Measurements from ENCODE around the gene MICAL3. TPM values are rescaled to one million over a fixed set of nuclear protein-coding genes. Genes with fewer than 3 reads are reported as not detected.
"Not testable (repeated sequence)": the region's sequence is repeated elsewhere in the genome, so short reads cannot be mapped to it uniquely, and the experiment has no call there.

MICAL3 gene
- polyA plus RNA-seq, 3 donors: 24.8 to 29.0 (median 27.6) TPM

DNA sequence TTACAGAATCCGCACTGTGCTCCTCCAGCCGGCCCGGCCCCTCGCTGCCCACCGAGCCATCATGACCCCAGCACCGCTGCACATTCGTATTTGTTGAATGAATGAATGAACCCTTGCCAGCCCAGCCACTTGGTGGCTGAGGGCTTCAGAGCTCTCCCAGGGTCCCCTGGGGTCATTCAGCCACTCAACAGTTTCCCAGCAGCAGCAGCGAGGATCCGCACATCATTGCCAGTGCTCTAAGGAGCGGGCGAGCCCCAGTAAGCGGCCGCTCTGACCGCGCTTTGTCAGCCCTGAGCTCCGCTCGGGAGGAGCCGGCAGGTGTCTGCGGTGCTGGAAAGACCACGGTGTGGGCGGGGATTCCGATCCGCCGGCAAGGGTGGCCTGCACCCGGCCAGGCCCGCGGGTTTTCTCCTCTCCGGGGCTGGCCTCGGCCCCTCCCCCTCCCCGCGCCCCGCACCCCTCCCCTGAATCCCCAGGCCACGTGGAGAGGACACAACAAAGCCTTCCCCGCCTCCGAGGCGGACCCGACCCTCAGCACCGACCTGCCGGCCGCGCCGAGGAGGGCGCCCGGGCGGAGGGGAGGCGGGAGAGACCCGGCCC is 250.7 kb downstream of the MICAL3 start:
- DNase-seq (ENCODE audit: low read depth in 3 of 3, low spot score in 2 of 3): no peak

DNA sequence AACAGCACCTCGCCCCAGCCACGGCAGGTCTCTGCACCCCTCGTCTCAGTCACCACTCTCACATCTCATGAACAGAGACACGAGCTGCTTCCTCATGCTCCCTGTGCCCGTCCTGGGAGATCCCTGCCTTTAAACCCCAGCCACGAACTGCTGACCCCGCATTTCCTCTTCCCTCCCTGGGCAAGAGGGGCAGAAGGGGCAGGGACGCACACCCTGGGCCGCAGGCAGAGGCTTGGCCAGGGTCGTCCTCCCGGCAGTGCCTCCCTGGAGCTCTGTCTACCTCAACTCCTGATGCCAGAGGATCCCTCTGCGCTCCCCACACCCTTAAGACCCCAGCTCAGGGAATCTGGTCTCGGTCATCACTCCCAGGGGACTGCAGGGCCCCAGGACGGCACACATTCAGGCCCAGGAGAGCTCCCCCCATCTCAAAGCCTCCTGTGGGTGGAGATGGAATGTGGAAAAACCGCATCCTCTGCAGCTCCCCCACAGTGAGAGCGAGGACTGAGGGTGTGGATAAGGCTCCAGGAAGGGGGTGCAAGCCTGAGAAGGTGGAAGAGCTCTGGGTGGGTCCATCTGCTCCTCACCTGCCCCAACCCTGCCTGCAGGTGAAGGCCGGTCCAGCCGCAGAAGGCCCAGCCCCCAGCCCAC is 251.3 kb downstream of the MICAL3 start:
- DNase-seq (ENCODE audit: low read depth in 3 of 3, low spot score in 2 of 3): no peak

DNA sequence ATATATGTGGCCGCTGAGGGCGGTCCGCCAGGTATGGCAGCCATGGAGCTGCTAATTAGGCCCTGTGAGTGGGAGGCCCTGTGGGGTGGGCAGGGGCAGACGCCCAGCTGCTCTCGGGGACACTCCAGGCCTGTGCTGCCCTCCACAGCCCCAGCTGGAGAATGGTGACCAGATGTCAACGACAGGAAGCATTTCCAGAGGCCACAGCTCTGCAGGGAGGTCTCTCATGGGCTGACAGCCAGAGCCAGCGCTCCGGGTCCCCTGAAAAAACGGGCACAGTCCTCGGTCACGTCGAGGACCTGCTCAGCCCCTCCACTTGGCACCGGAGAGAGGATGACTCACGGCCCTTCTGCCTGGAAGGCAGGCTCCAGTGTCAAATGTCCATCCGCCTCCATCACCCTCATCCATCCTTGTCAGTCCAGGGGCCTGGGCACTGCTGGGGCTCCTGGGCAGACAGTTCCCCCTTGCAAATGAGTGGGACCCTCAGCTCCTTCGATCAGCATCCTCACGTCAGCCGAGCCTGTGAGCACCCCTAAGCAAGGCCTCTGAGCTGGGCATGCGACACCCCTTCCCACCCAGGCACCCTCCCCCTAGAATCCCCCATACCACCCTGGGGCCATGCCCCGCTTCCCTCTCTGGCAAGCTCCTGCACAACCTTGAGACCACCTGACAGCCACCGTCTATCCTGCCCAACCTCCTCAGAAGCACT is 252.0 kb downstream of the MICAL3 start:
- DNase-seq (ENCODE audit: low read depth in 3 of 3, low spot score in 2 of 3): no peak

DNA sequence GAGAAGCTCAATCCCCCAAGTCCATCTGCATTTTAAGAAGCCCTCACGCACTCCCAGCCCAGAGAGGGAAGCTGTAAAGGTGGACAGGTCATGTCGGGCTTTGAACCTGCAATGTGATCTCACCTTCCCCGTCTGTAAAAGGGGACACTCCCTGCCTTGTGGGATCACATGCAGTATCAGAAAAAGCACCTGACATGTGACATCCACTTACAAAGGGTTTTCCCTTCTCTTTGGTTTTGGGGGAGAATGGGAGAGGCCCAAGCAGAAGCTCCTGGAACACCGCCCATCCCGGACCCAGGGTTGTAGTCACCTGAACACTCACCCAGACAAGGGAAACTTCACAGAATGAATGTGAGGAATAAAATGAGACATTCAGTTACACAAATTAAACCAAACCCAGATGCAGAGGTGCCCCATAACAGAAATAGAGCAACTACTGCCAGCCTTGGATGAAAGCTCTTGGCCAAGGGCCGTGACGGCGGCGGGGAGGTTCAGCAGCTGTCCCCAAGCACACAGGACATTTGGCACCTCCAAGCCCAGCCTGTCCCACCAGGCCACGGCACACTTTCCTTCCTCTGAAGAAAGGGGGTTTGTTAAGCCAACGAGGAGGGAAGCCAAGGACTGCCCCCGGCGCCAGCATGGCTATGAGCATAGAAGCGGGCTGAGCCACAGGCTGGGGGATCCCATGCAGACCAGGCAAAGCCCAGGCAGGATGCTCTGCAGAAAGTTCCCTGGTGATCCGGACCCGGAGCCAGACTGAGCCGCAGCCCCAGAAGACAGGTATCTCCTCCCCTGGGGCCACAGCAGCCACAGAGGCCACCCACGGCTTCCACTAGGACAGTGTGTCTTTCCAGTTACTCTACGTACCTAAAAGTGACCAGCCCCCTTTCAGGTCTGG is 253.9 kb downstream of the MICAL3 start:
- DNase-seq (ENCODE audit: low read depth in 3 of 3, low spot score in 2 of 3): no peak

DNA sequence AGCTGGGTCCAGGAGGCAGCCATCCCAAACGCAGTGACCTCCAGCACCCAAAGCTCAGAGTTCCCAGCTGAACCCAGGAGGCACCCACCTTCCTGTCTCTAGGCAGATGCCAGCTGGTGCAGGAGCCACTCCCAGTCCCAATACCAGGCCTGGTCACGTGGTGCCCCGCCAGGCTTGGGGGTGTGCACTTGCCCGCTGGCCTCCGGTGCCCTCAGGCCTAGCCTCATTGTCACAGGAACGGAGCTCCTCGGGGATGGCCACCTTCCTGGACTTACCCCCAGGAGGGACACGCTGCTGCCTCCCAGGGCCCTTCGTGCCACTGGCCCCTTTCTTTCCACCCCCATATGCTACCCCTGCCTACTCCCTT is 254.7 kb downstream of the MICAL3 start:
- DNase-seq (ENCODE audit: low read depth in 3 of 3, low spot score in 2 of 3): no peak

DNA sequence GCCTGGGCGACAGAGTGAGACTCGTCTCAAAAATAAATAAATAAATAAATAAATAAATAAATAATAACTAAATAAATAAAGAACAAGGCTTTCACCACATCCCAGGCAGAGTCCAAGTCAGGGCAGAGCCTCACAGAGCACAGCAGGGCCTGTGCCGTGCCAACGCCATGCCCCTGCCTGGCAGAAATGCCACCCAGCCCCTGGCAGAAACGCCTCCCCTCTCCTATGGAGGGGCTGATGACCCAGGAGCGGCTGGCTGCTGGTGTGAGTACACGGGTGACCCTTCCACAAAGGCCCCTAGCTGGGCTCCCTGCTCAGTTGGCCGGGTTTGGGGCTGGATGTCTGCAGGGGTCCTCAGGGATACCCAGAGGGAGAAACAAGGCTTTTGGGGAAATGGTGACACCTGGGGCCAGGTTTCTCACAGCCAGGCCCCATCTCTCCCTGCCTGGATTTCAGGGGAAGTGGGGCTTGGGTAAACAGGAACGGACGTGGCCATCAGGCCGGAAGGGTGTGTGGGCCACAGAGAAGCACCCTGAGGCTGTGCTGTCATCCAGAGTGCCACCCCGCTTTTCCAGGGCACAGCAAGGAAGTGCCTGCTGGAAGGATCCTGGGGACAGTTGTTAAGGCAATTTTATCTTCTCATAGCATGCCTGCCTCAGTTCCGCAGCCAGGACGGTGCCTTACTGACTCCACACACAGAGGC is 255.2 kb downstream of the MICAL3 start:
- no peak for DNase-seq (ENCODE audit: low read depth in 3 of 3, low spot score in 2 of 3)

DNA sequence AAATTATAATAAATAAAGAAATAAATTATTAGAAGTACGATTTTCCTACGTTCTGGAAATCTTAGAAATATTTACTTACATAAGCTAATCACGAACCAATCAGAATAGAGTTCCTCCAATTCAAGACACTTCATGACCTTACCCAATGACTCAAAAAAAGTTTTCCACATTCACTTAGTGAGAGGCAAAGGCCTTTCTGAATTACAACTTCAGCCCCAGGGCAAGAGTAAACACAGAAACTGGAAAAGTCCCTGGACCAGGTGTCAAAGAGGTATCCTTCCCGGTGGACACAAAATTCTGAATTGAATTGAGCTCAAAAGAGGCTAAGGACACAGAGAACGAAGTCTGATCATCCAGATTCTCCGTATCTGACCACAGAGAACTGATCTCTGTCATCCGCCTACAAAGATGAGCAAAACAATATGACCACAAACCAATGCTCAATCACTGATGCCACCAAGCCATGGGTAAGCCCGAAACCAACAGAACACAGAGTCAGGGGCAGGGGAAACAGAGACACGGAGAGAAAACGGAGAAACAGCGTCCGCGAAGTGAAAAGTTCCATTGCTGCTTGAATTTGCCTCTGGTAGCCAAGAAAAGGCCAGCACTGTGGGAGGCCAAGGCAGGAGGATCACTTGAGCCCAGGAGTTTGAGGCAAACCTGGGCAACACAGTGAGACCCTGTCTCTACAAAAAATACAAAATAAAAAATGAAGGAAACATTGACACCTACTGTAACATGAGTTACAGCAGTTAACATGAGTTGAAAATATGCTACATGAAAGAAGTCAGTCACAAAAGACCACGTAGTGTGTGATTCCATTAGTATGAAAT is 256.9 kb downstream of the MICAL3 start:
- DNase-seq (ENCODE audit: low read depth in 3 of 3, low spot score in 2 of 3): no peak

DNA sequence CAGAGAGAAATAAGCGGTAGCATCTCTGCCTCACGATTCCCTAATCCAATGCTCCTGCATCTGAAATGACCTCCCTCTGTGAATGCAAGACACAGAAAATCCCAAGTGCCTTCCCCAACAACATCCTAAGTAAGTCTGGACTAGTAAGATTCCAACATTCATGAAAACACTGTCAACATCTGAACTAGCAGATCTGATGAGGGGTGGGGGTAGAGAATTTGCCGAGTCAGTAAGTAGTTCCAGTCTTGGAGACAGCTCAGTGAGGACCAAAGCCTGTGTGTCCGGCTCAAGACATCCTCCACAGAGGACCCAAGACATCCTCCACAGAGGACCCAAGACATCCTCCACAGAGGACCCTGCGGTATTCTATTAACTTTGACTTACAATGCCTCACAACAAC is 259.5 kb downstream of the MICAL3 start:
- not testable (repeated sequence) for DNase-seq (ENCODE audit: low read depth in 3 of 3, low spot score in 2 of 3)

DNA sequence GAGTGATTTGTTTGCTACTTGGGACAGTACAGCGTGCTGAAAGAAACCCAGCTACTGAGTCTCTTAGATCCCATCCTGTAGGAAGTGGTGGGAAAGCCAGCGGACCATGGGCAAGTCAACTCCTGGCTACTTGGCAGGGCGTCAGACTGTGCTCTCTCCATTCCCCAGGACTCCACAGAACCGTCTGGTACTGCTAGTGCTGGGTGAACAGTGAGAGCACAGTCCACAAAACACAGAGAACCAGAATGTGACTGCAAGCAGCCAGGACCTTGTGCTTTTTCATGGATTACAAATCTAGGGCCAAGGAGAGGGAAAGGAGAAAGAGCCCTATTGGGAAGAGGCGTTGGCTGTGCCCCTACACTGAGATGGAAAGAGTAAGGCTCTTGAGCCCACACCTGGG is 260.3 kb downstream of the MICAL3 start:
- DNase-seq (ENCODE audit: low read depth in 3 of 3, low spot score in 2 of 3): no peak

DNA sequence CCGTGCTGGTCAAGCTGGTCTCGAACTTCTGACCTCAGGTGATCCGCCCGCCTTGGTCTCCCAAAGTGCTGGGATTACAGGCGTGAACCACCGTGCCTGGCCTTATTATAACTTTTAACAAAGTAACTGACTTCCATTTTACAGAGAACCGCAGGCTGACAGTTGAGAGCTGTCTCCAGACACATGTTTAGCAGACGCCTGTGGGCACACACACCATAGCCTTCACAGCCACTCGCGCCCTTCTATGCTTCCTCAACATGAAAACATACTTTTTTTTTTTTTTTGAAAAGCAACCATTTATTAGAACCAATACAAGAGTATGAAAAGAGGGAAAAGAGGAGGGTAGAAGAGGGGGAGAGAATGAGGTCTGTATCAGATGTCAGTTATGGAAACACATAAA is 260.9 kb downstream of the MICAL3 start:
- not testable (repeated sequence) for DNase-seq (ENCODE audit: low read depth in 3 of 3, low spot score in 2 of 3)

DNA sequence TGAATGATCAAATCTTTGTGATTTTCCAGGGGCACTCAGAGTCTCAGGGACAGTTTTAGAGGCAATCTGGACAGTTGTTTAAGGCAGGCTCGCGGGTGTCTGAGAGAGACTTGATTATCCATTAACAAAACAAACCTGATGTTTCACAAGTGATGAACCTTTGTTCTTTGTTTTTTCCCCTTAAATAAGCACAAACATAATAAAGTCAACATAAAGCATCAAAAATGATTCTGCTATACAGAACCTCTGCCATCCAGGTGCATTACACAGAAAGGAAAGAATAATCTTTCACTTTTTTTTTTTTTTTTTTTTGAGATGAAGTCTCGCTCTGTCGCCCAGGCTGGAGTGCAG is 263.2 kb downstream of the MICAL3 start:
- DNase-seq (ENCODE audit: low read depth in 3 of 3, low spot score in 2 of 3): no peak

DNA sequence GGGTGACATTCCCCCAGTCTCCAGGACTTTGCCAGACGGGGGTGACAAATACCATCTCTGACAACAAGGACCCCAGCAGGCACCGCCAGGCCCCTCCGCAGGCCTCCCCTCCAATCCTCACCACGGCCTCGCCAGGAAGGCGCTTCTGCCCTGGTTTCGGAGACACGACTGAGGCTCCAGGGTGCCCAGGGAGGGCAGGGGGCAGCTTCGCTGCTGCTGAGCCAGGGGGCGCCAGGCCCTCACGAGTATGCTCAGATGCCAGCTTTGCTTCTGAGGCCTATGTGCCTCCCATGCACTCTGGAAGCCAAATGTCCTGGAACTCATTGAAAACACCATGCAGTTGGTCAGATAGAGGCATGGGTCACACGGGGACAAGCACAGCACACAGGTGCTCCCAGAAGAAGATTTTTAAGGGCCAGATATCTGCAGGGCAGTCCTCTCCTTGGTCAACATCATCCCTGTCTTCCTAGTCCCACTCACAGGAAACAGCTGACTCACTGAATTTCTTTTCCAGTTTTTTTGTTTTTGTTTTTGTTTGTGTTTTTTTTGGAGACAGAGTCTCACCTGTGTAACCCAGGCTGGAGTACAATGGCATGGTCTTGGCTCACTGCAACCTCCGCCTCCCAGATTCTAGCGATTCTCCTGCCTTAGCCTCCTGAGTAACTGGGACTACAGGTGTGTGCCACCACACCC is 270.0 kb downstream of the MICAL3 start:
- no peak for DNase-seq (ENCODE audit: low read depth in 3 of 3, low spot score in 2 of 3)

DNA sequence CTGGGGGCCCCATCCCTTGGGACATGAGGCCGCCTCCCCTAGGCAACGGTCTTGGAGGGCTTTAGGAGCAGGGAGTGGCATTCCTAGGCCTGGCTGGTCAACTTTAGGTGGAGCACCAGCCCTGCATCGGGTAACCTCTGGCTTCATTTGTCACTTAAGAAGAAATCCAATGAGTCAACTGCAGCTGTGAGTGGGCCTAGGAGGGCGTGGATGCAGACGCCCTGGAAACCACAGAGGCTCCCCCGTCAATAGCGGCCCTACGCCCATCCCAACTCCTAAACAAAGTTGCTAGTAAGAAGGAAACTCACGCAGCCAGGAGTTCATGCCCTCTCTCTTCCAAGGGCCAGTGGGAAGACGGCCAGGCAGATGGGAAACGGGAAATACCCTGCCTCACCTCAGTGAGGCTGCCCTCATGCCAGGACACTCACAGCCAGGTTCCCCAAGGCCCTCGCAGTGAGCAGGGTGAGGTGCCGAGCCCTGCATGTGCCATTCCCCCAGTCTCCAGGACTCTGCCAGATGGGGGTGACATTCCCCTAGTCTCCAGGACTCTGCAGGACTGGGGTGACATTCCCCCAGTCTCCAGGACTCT is 270.9 kb downstream of the MICAL3 start:
- DNase-seq (ENCODE audit: low read depth in 3 of 3, low spot score in 2 of 3): no peak

DNA sequence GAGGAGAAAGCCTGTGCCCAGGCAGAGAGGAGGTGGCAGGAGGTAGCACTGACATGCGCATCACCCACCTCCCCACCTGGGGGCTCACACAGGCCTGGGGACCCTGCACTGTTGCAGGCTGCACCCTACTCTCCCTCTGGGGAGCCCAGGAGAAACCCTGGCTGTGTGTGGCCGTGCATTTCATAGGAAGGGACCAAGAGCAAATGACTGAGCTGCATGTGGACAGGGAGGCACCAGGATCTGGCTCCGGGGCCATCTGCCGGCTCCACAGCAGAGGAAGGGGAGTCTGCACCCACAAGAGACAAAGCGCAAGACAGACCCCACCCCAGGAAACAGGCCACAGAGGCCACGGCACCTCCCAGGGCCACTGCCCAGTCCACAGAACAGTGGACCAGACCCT is 272.8 kb downstream of the MICAL3 start:
- no peak for DNase-seq (ENCODE audit: low read depth in 3 of 3, low spot score in 2 of 3)

DNA sequence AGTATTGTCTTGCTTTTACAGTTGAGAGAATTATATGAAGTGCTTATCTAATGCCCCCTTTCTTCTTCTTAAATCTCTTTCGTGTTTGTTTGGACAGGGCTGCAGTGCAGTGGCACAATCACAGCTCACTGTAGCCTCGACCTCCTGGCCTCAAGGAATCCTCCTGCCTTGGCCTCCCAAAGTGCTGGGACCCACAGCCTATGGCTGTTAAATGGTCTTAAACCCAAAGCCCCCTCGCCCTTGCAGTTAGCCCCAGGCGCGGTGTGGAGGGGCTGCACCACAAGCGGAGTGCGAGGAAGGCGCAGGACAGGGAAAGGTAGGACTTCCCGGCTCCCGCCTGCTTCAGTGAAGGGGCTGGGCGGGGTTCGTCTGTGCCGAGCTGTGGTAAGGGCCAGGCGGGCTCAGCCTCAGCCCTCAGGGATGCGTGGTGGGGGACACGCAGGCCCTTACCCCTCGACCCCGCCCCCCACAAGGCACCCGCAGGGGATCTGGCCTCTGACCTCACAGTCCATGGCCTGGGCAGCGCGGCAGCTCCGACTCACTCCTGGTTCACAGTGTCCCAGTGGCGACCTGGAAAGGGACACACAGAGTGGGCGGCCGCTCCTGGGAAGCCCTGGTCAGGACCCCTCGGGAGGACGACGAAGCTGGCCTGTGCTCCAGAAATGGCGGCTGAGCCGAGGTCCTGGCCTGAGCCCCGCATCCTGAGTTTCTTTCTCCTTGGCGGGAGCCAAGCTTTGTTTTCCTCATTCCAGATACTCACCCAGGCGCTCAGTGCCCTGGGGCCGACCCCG is 274.6 kb downstream of the MICAL3 start:
- DNase-seq (ENCODE audit: low read depth in 3 of 3, low spot score in 2 of 3): no peak

DNA sequence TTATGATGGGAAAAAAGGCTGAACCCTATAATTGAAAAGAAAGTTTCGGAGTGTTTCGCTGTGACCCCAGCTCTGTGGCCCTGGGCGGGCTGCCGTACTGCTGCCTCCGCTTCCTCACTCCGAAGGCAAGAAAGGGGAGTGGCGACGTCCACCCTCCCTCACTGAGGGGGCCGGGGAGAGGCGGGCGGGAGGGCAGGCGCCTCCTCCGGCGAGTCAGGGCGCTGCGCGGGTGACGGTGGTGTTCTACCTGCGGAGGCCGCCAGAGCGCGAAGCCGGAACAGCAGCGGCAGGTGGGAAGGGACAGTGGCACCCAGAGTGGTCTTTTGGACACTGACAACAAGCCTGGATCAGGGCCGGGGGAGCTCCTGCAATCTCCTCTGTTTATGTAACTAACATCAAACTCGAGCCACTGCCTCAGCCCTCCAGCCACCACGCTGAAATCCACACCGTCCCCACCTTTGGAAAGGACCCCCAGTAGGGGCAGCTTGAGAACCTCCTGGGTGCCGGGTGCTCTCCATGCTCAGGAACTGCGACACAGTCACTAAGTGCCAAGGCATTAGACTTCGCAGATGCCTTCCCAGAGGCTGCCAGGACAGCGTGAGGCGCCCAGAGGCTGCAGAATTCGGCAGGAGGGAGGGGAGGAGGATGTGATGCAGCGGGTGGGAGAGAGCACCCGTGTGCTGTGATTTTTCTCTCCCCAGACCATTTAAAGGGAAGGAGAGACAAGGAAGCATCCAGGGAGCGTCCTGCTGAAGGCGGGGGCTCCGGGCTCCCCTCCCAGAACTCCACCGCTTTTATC is 275.6 kb downstream of the MICAL3 start:
- DNase-seq (ENCODE audit: low read depth in 3 of 3, low spot score in 2 of 3): no peak

DNA sequence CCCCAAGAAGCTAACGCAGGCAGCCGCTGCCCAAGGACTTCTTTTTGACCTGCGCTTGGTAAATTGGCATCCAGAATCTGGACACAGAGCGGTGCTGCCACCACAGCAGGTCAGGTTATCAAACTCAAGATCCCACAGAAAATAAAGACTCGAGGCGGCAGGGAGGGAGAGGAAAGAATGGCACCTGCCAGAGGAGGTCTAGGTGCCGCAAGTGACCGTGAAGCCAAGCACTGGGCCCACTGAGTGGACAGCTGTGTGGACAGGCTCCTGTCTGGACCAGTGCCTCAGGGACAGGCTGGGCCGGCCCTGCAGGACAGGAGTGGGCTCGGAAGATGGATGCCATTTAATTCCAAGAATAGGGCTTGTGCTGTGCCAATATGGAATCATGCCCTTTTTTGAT is 277.4 kb downstream of the MICAL3 start:
- no peak for DNase-seq (ENCODE audit: low read depth in 3 of 3, low spot score in 2 of 3)

All from right renal cortex interstitium (tissue), 3 donors.